Central memory CD8-positive, alpha-beta T cell (primary cell): ENCODE data around the gene ULK4.

Experiments used
- ATAC-seq: fragments of 150-1000 bp; cut with Tn5 transposase; replicated peaks from 2 replicates; pipeline ENCODE4 v1.10.0; 2022; ENCODE audit warnings: mild to moderate bottlenecking, moderate FRiP score, moderate number of reproducible peaks; ENCODE audit not compliant: poor library complexity, severe bottlenecking; ENCODE audit errors: extremely low read depth
- DNase-seq, 2 donors: peaks; one replicate each; pipeline ENCODE4 v3.0.0; 2021; ENCODE audit warnings: low spot score in 2 of 2
- H3K27ac Mint-ChIP-seq: one replicate; pipeline ENCODE4 v1.8.0; 2022; ENCODE audit warnings: low read depth, mild to moderate bottlenecking, moderate library complexity, mixed read lengths
- H3K27me3 Mint-ChIP-seq: one replicate; pipeline ENCODE4 v1.8.0; 2022; ENCODE audit warnings: mixed read lengths
- H3K36me3 Mint-ChIP-seq: one replicate; pipeline ENCODE4 v1.8.0; 2022; ENCODE audit warnings: mild to moderate bottlenecking, moderate library complexity, mixed read lengths; ENCODE audit not compliant: insufficient read depth
- H3K4me1 Mint-ChIP-seq: one replicate; pipeline ENCODE4 v1.8.0; 2022; ENCODE audit warnings: mixed read lengths
- H3K4me3 Mint-ChIP-seq: one replicate; pipeline ENCODE4 v1.8.0; 2022; ENCODE audit warnings: mild to moderate bottlenecking, moderate library complexity, mixed read lengths
- H3K9me3 Mint-ChIP-seq: one replicate; pipeline ENCODE4 v1.8.0; 2022; ENCODE audit warnings: mixed read lengths

ULK4 gene

GRCh38 chr3:41236228-41236627 is 725.7 kb downstream of the ULK4 start:
- Mint-ChIP-seq H3K36me3 (peaks cover 83% of the 10 kb centered on the region), H3K27ac (no peak overlapping the region), H3K9me3 (no peaks in the 10 kb centered on the region), H3K4me3 (no peak overlapping the region), H3K27me3 (no peaks in the 10 kb centered on the region), H3K4me1 (peaks cover 11% of the 10 kb centered on the region)
- ATAC-seq: no peak
- no peak for DNase-seq

GRCh38 chr3:41234823-41235721 is 726.8 kb downstream of the ULK4 start:
- no peaks in the 10 kb centered on the region for H3K9me3 Mint-ChIP-seq
- DNase-seq (no peak), ATAC-seq (no peak)
- H3K27ac Mint-ChIP-seq: no peak overlapping the region
- no peak overlapping the region for H3K4me3 Mint-ChIP-seq
- H3K36me3 Mint-ChIP-seq: peaks cover 84% of the 10 kb centered on the region
- H3K4me1 Mint-ChIP-seq: peaks cover 17% of the 10 kb centered on the region
- no peaks in the 10 kb centered on the region for H3K27me3 Mint-ChIP-seq

- ATAC-seq (no peak), DNase-seq (no peak)
- no peaks in the 10 kb centered on the region for H3K9me3 Mint-ChIP-seq
- no peaks in the 10 kb centered on the region for H3K27me3 Mint-ChIP-seq
- no peak overlapping the region for H3K27ac Mint-ChIP-seq
- peaks cover 56% of the 10 kb centered on the region for H3K36me3 Mint-ChIP-seq
- H3K4me3 Mint-ChIP-seq: no peak overlapping the region
- H3K4me1 Mint-ChIP-seq: peaks cover 77% of the 10 kb centered on the region
Measured at GRCh38 chr3:41224120-41224806, 737.6 kb downstream of the ULK4 start.

GRCh38 chr3:41223691-41224090 is 738.2 kb downstream of the ULK4 start:
- Mint-ChIP-seq H3K27ac (no peak overlapping the region), H3K36me3 (peaks cover 52% of the 10 kb centered on the region), H3K27me3 (no peaks in the 10 kb centered on the region), H3K9me3 (no peaks in the 10 kb centered on the region), H3K4me3 (no peak overlapping the region), H3K4me1 (peaks cover 77% of the 10 kb centered on the region)
- DNase-seq (no peak), ATAC-seq (peak; percentile 40)

- ATAC-seq (no peak), DNase-seq (no peak)
- H3K36me3 Mint-ChIP-seq: peaks cover 46% of the 10 kb centered on the region
- no peaks in the 10 kb centered on the region for H3K27me3 Mint-ChIP-seq
- H3K4me1 Mint-ChIP-seq: peaks cover 77% of the 10 kb centered on the region
- no peak overlapping the region for H3K4me3 Mint-ChIP-seq
- no peak overlapping the region for H3K27ac Mint-ChIP-seq
- no peaks in the 10 kb centered on the region for H3K9me3 Mint-ChIP-seq
Measured at GRCh38 chr3:41223078-41223477, 738.8 kb downstream of the ULK4 start.

- Mint-ChIP-seq H3K36me3 (peaks cover 43% of the 10 kb centered on the region), H3K4me3 (no peak overlapping the region), H3K27ac (peak overlapping the region; percentile 19), H3K9me3 (no peaks in the 10 kb centered on the region), H3K27me3 (no peaks in the 10 kb centered on the region), H3K4me1 (peaks cover 77% of the 10 kb centered on the region)
- no peak for DNase-seq
- no peak for ATAC-seq
Measured at GRCh38 chr3:41222501-41222900, 739.4 kb downstream of the ULK4 start.

GRCh38 chr3:41222012-41222411 is 739.9 kb downstream of the ULK4 start:
- ATAC-seq (no peak), DNase-seq (no peak)
- Mint-ChIP-seq H3K36me3 (peaks cover 43% of the 10 kb centered on the region), H3K4me3 (no peak overlapping the region), H3K9me3 (no peaks in the 10 kb centered on the region), H3K27ac (peak overlapping the region; percentile 67), H3K4me1 (peaks cover 79% of the 10 kb centered on the region), H3K27me3 (no peaks in the 10 kb centered on the region)

GRCh38 chr3:41220906-41221677 is 740.8 kb downstream of the ULK4 start:
- H3K27me3 Mint-ChIP-seq: no peaks in the 10 kb centered on the region
- H3K4me3 Mint-ChIP-seq: no peak overlapping the region
- DNase-seq (no peak), ATAC-seq (no peak)
- peaks cover 76% of the 10 kb centered on the region for H3K4me1 Mint-ChIP-seq
- H3K36me3 Mint-ChIP-seq: peaks cover 37% of the 10 kb centered on the region
- H3K9me3 Mint-ChIP-seq: no peaks in the 10 kb centered on the region
- H3K27ac Mint-ChIP-seq: peak overlapping the region; percentile 67

GRCh38 chr3:41219424-41219823 is 742.5 kb downstream of the ULK4 start:
- Mint-ChIP-seq H3K36me3 (peaks cover 21% of the 10 kb centered on the region), H3K4me3 (no peak overlapping the region), H3K9me3 (no peaks in the 10 kb centered on the region), H3K27me3 (no peaks in the 10 kb centered on the region), H3K27ac (peak overlapping the region; percentile 0), H3K4me1 (peaks cover 82% of the 10 kb centered on the region)
- DNase-seq: no peak
- ATAC-seq: no peak

- DNase-seq (no peak), ATAC-seq (no peak)
- Mint-ChIP-seq H3K27me3 (no peaks in the 10 kb centered on the region), H3K27ac (peak overlapping the region; percentile 23), H3K36me3 (peaks cover 10% of the 10 kb centered on the region), H3K4me3 (peak overlapping the region; percentile 8), H3K4me1 (peaks cover 90% of the 10 kb centered on the region), H3K9me3 (no peaks in the 10 kb centered on the region)
Measured at GRCh38 chr3:41216993-41217392, 744.9 kb downstream of the ULK4 start.

- DNase-seq (no peak), ATAC-seq (no peak)
- Mint-ChIP-seq H3K4me1 (peaks cover 90% of the 10 kb centered on the region), H3K9me3 (no peaks in the 10 kb centered on the region), H3K4me3 (peak overlapping the region; percentile 8), H3K27me3 (no peaks in the 10 kb centered on the region), H3K36me3 (peaks cover 5% of the 10 kb centered on the region), H3K27ac (no peak overlapping the region)
Measured at GRCh38 chr3:41216422-41216821, 745.5 kb downstream of the ULK4 start.

- peak overlapping the region; percentile 47 for H3K4me3 Mint-ChIP-seq
- H3K27me3 Mint-ChIP-seq: no peaks in the 10 kb centered on the region
- H3K9me3 Mint-ChIP-seq: no peaks in the 10 kb centered on the region
- peaks cover 2% of the 10 kb centered on the region for H3K36me3 Mint-ChIP-seq
- ATAC-seq: no peak
- H3K27ac Mint-ChIP-seq: no peak overlapping the region
- H3K4me1 Mint-ChIP-seq: peaks cover 76% of the 10 kb centered on the region
- no peak for DNase-seq
Measured at GRCh38 chr3:41213588-41213987, 748.3 kb downstream of the ULK4 start.
